GM18867 (cell line): ENCODE measurements around the gene AKAP13.

Experiments used
- ATAC-seq: cut with Tn5 transposase; IDR thresholded peaks from one replicate; pipeline ENCODE4 v1.9.1; 2021; ENCODE audit warnings: mild to moderate bottlenecking, moderate library complexity; ENCODE audit not compliant: unreplicated experiment

The AKAP13 gene

GRCh38 chr15:85748729-85749128 is 368.3 kb downstream of the AKAP13 start:
- ATAC-seq: no peak

- no peak for ATAC-seq
These were observed 369.1 kb downstream of the AKAP13 start for GRCh38 chr15:85749261-85750151.

- ATAC-seq: no peak
These were observed 370.2 kb downstream of the AKAP13 start for GRCh38 chr15:85750319-85751290.

GRCh38 chr15:85751291-85752123 is 371.1 kb downstream of the AKAP13 start:
- no peak for ATAC-seq

GRCh38 chr15:85752124-85752475 is 371.7 kb downstream of the AKAP13 start:
- no peak for ATAC-seq

- no peak for ATAC-seq
These were observed 372.1 kb downstream of the AKAP13 start for GRCh38 chr15:85752491-85752961.

GRCh38 chr15:85753261-85753660 is 372.9 kb downstream of the AKAP13 start:
- no peak for ATAC-seq

GRCh38 chr15:85753791-85754452 is 373.5 kb downstream of the AKAP13 start:
- ATAC-seq: no peak

- ATAC-seq: no peak
These were observed 374.6 kb downstream of the AKAP13 start for GRCh38 chr15:85754989-85755388.

- ATAC-seq: no peak
These were observed 375.1 kb downstream of the AKAP13 start for GRCh38 chr15:85755471-85755870.

GRCh38 chr15:85755942-85756341 is 375.5 kb downstream of the AKAP13 start:
- no peak for ATAC-seq

- ATAC-seq: no peak
These were observed 376.1 kb downstream of the AKAP13 start for GRCh38 chr15:85756411-85757072.

GRCh38 chr15:85757073-85757938 is 376.9 kb downstream of the AKAP13 start:
- ATAC-seq: no peak

- ATAC-seq: no peak
These were observed 377.7 kb downstream of the AKAP13 start for GRCh38 chr15:85757939-85758654.

- no peak for ATAC-seq
These were observed 378.2 kb downstream of the AKAP13 start for GRCh38 chr15:85758655-85758978.

- ATAC-seq: no peak
These were observed 379.0 kb downstream of the AKAP13 start for GRCh38 chr15:85759376-85759775.

GRCh38 chr15:85760049-85760448 is 379.6 kb downstream of the AKAP13 start:
- ATAC-seq: no peak
